GM23248 (cell line): ENCODE data around the gene IQGAP3.

Experiments
- EZH2 ChIP-seq: fragments of 200-600 bp; sonication (generic); IDR thresholded peaks from 2 replicates; pipeline ENCODE4 v1.6.1; 2018; ENCODE audit warnings: antibody characterized with exemption, mild to moderate bottlenecking; ENCODE audit not compliant: insufficient read depth, poor library complexity, severe bottlenecking
- EZH2phosphoT487 ChIP-seq: fragments of 200-600 bp; sonication (generic); IDR thresholded peaks from 2 replicates; pipeline ENCODE4 v1.6.1; 2018; ENCODE audit warnings: antibody characterized with exemption, moderate library complexity, mild to moderate bottlenecking, low read depth; ENCODE audit not compliant: insufficient read depth

DNA sequence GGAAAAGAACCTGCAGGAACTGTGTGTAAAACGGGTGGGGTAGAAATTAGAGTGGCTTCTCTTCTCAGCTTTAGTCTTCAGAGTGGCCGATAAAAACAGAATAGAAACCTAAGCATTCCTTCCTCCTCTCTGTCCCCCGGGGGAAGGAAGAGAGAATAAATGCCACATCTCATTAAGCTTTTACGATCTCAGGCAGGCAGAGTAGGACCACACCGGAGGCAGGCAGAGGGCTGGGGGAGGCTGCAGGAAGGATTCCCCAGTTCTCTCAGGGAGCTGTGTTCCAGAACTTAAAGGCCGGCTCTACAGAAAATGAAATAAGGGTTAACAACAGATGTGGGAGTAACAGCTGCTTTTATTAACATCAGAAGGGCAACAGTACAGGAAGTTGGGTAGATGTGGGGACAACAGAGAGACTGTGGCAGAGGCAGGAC is 47.3 kb downstream of the IQGAP3 start:
- TF ChIP-seq EZH2, result no peak
- TF ChIP-seq EZH2phosphoT487, result no peak
